ENCODE results near the gene UTS2. TPM values are rescaled to one million over a fixed set of nuclear protein-coding genes. Genes with fewer than 3 reads are reported as not detected.

The UTS2 gene
- total and polyA plus RNA-seq, 9 of the 15 experiments (the other 6 are each of a cell fraction or from before 2014, with no cell fraction given), result 0.22 to 0.29 TPM; not detected in 7

DNA sequence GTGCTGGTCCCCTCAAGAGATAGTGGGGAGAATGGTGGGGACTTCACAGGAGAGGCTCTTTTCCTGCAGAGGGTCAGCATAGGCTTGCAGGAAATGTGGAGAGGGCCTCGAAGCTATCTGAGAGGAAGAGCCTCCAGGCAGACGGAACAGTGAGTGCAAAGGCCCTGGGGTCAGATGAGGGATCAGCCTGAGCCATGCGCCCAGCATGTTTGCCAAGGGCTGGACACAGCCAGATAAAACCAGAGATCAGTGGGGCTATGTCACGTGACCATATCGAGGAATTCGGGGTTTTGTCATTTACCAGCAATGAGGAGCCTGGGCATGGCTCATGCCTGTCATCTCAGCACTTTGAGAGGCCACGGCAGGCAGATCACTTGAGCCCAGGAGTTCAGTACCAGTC lies 6.5 kb upstream of the UTS2 start (continued):
- TF ChIP-seq CBFA2T2 (conservative IDR thresholded peaks at IDR 0.05), result peak; percentile 70
- TF ChIP-seq BCOR (IDR thresholded peaks at IDR 0.05), result peak; percentile 33; the same call in 1 of the 2 replicates
- no peak for TF ChIP-seq ZNF75A (CRISPR knock-in tag; IDR thresholded peaks at IDR 0.05)
- no peak for TF ChIP-seq FOXA1 (IDR thresholded peaks at IDR 0.05; ENCODE audit: borderline replicate concordance)
- TF ChIP-seq, protein P1, sequence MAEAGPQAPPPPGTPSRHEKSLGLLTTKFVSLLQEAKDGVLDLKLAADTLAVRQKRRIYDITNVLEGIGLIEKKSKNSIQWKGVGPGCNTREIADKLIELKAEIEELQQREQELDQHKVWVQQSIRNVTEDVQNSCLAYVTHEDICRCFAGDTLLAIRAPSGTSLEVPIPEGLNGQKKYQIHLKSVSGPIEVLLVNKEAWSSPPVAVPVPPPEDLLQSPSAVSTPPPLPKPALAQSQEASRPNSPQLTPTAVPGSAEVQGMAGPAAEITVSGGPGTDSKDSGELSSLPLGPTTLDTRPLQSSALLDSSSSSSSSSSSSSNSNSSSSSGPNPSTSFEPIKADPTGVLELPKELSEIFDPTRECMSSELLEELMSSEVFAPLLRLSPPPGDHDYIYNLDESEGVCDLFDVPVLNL (CRISPR knock-in tag; IDR thresholded peaks at IDR 0.05; ENCODE audit: low read depth), result no peak
- TF ChIP-seq TOE1 (IDR thresholded peaks at IDR 0.05; ENCODE audit: borderline replicate concordance), result peak; percentile 65; the same call in 1 of the 2 replicates
- TF ChIP-seq TOE1 (CRISPR knock-in tag; IDR thresholded peaks at IDR 0.05; ENCODE audit: borderline replicate concordance, low read depth), result no peak
- TF ChIP-seq RBFOX2 (IDR thresholded peaks at IDR 0.05; ENCODE audit: low read depth, low read length), result no peak
- TF ChIP-seq, protein P2, sequence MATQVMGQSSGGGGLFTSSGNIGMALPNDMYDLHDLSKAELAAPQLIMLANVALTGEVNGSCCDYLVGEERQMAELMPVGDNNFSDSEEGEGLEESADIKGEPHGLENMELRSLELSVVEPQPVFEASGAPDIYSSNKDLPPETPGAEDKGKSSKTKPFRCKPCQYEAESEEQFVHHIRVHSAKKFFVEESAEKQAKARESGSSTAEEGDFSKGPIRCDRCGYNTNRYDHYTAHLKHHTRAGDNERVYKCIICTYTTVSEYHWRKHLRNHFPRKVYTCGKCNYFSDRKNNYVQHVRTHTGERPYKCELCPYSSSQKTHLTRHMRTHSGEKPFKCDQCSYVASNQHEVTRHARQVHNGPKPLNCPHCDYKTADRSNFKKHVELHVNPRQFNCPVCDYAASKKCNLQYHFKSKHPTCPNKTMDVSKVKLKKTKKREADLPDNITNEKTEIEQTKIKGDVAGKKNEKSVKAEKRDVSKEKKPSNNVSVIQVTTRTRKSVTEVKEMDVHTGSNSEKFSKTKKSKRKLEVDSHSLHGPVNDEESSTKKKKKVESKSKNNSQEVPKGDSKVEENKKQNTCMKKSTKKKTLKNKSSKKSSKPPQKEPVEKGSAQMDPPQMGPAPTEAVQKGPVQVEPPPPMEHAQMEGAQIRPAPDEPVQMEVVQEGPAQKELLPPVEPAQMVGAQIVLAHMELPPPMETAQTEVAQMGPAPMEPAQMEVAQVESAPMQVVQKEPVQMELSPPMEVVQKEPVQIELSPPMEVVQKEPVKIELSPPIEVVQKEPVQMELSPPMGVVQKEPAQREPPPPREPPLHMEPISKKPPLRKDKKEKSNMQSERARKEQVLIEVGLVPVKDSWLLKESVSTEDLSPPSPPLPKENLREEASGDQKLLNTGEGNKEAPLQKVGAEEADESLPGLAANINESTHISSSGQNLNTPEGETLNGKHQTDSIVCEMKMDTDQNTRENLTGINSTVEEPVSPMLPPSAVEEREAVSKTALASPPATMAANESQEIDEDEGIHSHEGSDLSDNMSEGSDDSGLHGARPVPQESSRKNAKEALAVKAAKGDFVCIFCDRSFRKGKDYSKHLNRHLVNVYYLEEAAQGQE (IDR thresholded peaks at IDR 0.05; ENCODE audit: borderline replicate concordance), result peak; percentile 39; the same call in 1 of the 2 replicates
- TF ChIP-seq, protein P2 (CRISPR knock-in tag; IDR thresholded peaks at IDR 0.05; ENCODE audit: low read depth), result no peak
- TF ChIP-seq RBM25 (IDR thresholded peaks at IDR 0.05; ENCODE audit: low read depth, low read length, severe bottlenecking), result peak; percentile 70
- TF ChIP-seq HNRNPLL (IDR thresholded peaks at IDR 0.05; ENCODE audit: low read depth, low read length, poor library complexity, severe bottlenecking), result no peak

All from K562 (cell line).